Thyroid gland (tissue), 4 donors: ENCODE results near the gene DHX57. TPM values are rescaled to one million over a fixed set of nuclear protein-coding genes. Genes with fewer than 3 reads are reported as not detected.

Experiments used
- DNase-seq, 2 donors: peaks; one replicate each; pipeline ENCODE4 v3.0.0-alpha.2; 2019
- H3K27ac ChIP-seq, 3 donors: fragments of 200-600 bp; sonication (generic); 1 replicate in 2 of 3; 2 replicates in 1 of 3; pipeline ENCODE4 v1.5.1; 2016 to 2019; ENCODE audit warnings: mild to moderate bottlenecking in 1 of 3, moderate library complexity in 1 of 3
- H3K27me3 ChIP-seq: fragments of 200-600 bp; sonication (generic); one replicate; pipeline ENCODE4 v1.5.1; 2019
- H3K36me3 ChIP-seq, 2 donors: fragments of 200-600 bp; sonication (generic); one replicate each; pipeline ENCODE4 v1.5.1; 2016 to 2019
- H3K4me1 ChIP-seq, 2 donors: fragments of 200-600 bp; sonication (generic); one replicate each; pipeline ENCODE4 v1.5.1; 2017 to 2019
- H3K4me3 ChIP-seq, 3 donors: fragments of 200-600 bp; sonication (generic); replicated peaks in 1 of 3; 1 replicate in 2 of 3; 2 replicates in 1 of 3; pipeline ENCODE4 v1.5.1; 2016; ENCODE audit warnings: mild to moderate bottlenecking in 1 of 3
- H3K9me3 ChIP-seq: fragments of 200-600 bp; sonication (generic); one replicate; pipeline ENCODE4 v1.5.1; 2017
- CTCF ChIP-seq, 6 experiments: fragments of 200-600 bp in 3 of 6; fragments of 450-650 bp in 3 of 6; sonication (generic) in 3 of 6; IDR thresholded peaks; one replicate each; pipeline ENCODE4 v1.5.1; 2016 to 2019; ENCODE audit warnings: antibody characterized with exemption in 6 of 6, mild to moderate bottlenecking in 2 of 6, inconsistent platforms in 1 of 6, moderate library complexity in 1 of 6
- POLR2A ChIP-seq, 2 donors: fragments of 450-650 bp; IDR thresholded peaks; one replicate each; pipeline ENCODE4 v1.6.1; 2017; ENCODE audit warnings: antibody characterized with exemption in 2 of 2, mild to moderate bottlenecking in 2 of 2, moderate library complexity in 1 of 2
- WGBS, 2 donors: methylation state at CpG; one replicate each; pipeline ENCODE4 v1.1.5; 2017; 5-methylcytosine and 5-hydroxymethylcytosine counted together
- intact Hi-C: fragments of 100-400 bp; cut with DNase I; formaldehyde crosslinking; loops from one replicate; pipeline ENCODE4 v1.15.1; 2023
- total RNA-seq, 4 donors: library from RNA; depleted of rRNA; stranded (reverse); fragments of >200 nt; gene quantifications; one replicate each; pipeline ENCODE4 v1.2.3, GENCODE V29; 2016

The DHX57 gene
- total RNA-seq, 4 donors from 2014 or later, result 12.4 to 19.3 (median 16.3) TPM

DNA sequence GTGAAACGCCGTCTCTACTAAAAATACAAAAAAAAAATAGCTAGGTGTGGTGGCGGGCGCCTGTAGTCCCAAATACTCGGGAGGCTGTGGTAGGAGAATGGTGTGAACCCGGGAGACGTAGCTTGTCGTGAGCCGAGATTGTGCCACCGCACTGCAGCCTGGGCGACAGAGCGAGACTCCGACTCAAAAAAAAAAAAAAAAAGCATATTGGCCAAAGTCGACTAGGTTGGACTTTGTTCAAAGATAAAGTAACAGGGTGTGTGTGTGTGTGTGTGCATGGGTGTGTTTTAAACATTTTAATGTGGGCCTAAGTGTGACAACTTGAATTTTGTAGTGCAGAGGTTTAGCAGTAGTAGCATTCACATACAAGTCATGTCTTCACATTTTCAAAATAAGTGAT is 86.0 kb downstream of the DHX57 start:
- Histone ChIP-seq H3K9me3 (no peaks in the 10 kb centered on the region), H3K4me1 (peaks cover 0 to 7% of the 10 kb centered on the region in 2 donors), H3K36me3 (no peaks in the 10 kb centered on the region), H3K27ac (no peak overlapping the region), H3K4me3 (no peak overlapping the region), H3K27me3 (no peaks in the 10 kb centered on the region)
- no peak for DNase-seq
- TF ChIP-seq CTCF (IDR thresholded peaks at IDR 0.05) (no peak), POLR2A (IDR thresholded peaks at IDR 0.05) (no peak)
- intact Hi-C loops, result no loop called here
- 92 to 93% methylated on average over 14 of the region's 14 CpGs for WGBS, 2 donors

DNA sequence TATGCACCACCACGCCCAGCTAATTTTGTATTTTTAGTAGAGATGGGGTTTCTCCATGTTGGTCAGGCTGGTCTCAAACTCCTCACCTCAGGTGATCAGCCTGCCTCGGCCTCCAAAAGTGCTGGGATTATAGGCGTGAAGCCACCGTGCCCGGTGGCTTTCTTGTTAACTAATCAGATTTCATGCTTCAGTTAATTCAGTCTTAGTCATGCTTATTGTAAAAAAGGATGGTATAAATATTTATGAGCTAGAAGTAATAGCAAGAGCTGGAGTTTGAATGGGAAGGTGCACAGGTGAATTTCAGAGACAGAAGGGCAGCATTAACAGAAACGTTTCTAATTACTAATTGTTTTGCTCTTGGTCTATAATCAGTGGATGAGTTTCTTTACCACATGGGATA is 87.4 kb downstream of the DHX57 start:
- Histone ChIP-seq H3K9me3 (no peaks in the 10 kb centered on the region), H3K36me3 (no peaks in the 10 kb centered on the region), H3K4me1 (peaks cover 0 to 11% of the 10 kb centered on the region in 2 donors), H3K4me3 (no peak overlapping the region), H3K27me3 (no peaks in the 10 kb centered on the region), H3K27ac (no peak overlapping the region)
- intact Hi-C loops, result no loop called here
- no peak for DNase-seq
- no peak for TF ChIP-seq CTCF (IDR thresholded peaks at IDR 0.05)
- TF ChIP-seq POLR2A (IDR thresholded peaks at IDR 0.05), result no peak
- 89 to 90% methylated on average over 6 of the region's 6 CpGs for WGBS, 2 donors

- intact Hi-C loops, result no loop called here
- no peak for TF ChIP-seq POLR2A (IDR thresholded peaks at IDR 0.05)
- Histone ChIP-seq H3K9me3 (no peaks in the 10 kb centered on the region), H3K27ac (no peak overlapping the region), H3K27me3 (no peaks in the 10 kb centered on the region), H3K4me1 (peaks cover 3 to 16% of the 10 kb centered on the region in 2 donors), H3K36me3 (peaks cover 4 to 9% of the 10 kb centered on the region in 2 donors), H3K4me3 (no peak overlapping the region)
- DNase-seq, result no peak
These were observed 92.1 kb downstream of the DHX57 start for GRCh38 chr2:38783586-38783985.

DNA sequence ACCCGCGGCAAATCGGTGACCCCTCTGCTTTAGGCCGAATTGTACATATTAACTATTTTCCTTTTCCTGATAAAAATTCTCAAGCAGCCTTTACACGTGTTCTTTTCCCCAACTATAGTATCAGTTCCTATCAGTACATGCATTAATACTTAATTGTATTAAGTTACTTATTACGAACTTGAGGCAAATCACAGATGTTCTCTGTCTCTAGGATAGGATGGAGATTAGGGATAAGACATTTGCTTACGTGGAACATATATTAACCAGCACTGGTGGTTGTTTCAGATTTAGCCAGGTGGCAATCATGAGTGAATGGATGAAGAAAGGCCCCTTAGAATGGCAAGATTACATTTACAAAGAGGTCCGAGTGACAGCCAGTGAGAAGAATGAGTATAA is 97.0 kb downstream of the DHX57 start:
- Histone ChIP-seq H3K4me3 (peak overlapping the region in 2 of 3 donors; percentile 63 to 77), H3K27me3 (no peaks in the 10 kb centered on the region), H3K4me1 (peaks cover 7 to 8% of the 10 kb centered on the region in 2 donors), H3K36me3 (peaks cover 4 to 9% of the 10 kb centered on the region in 2 donors), H3K9me3 (no peaks in the 10 kb centered on the region), H3K27ac (peak overlapping the region in 1 of 3 donors; percentile 59)
- 23 to 25% methylated on average over 8 of the region's 8 CpGs for WGBS, 2 donors
- no peak for DNase-seq
- TF ChIP-seq POLR2A (IDR thresholded peaks at IDR 0.05) (no peak), CTCF (IDR thresholded peaks at IDR 0.05) (no peak)
- intact Hi-C loops, result no loop called here

- H3K9me3 ChIP-seq, result no peaks in the 10 kb centered on the region
- intact Hi-C loops, result no loop called here
- TF ChIP-seq POLR2A (IDR thresholded peaks at IDR 0.05) (no peak), CTCF (IDR thresholded peaks at IDR 0.05) (no peak)
- 81 to 82% methylated on average over 13 of the region's 13 CpGs for WGBS, 2 donors
- peaks cover 7 to 8% of the 10 kb centered on the region in 2 donors for H3K4me1 ChIP-seq
- no peak overlapping the region for H3K4me3 ChIP-seq
- DNase-seq, result no peak
- peaks cover 4 to 5% of the 10 kb centered on the region in 2 donors for H3K36me3 ChIP-seq
- H3K27me3 ChIP-seq, result no peaks in the 10 kb centered on the region
- no peak overlapping the region for H3K27ac ChIP-seq
These were observed 99.2 kb downstream of the DHX57 start for GRCh38 chr2:38776531-38776930.

DNA sequence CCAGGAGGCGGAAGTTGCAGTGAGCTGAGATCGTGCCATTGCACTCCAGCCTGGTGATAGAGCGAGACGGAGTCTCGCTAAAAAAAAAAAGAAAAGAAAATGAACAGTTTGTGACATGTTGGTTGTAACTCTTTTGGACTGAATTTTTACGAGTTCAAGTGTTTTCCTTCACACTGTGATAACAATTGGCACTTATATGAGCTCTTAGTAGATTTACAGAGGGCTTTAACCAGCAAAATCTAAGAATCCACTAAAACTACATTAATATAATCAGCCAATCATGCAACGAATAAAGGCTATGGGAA is 99.9 kb downstream of the DHX57 start:
- peak in 1 of 2 donors; percentile 9 for DNase-seq
- H3K4me1 ChIP-seq, result peaks cover 7 to 8% of the 10 kb centered on the region in 2 donors
- no peak overlapping the region for H3K4me3 ChIP-seq
- no peaks in the 10 kb centered on the region for H3K36me3 ChIP-seq
- WGBS, 2 donors, result 41 to 47% methylated on average over 7 of the region's 7 CpGs
- H3K27ac ChIP-seq, result no peak overlapping the region
- H3K27me3 ChIP-seq, result no peaks in the 10 kb centered on the region
- H3K9me3 ChIP-seq, result no peaks in the 10 kb centered on the region
- intact Hi-C loops, result no loop called here
- TF ChIP-seq POLR2A (IDR thresholded peaks at IDR 0.05) (no peak), CTCF (IDR thresholded peaks at IDR 0.05) (no peak)
